Measurements from ENCODE around the gene TPRKB.
"Not testable (repeated sequence)": the region's sequence is repeated elsewhere in the genome, so short reads cannot be mapped to it uniquely, and the experiment has no call there.

The TPRKB gene

DNA sequence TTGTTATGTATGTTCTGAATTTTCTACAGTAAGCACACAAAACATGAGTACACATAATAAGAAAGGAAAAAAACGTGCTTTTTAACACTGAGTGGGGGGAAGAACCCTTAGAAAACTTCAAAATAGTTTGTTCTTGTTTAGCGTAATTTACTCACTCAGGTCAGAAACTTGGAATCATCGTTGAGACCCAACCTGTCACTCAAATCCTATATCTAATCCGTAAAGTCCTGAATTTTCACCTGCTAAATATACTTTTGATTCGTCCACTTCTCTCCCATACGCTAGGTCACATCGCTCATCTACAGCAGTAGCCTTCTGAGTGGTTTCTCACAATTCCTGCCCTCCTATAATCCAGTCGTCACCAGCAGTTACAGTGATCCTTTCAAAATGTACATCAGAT lies 767 bp downstream of the TPRKB start:
- no peak for DNase-seq

DNA sequence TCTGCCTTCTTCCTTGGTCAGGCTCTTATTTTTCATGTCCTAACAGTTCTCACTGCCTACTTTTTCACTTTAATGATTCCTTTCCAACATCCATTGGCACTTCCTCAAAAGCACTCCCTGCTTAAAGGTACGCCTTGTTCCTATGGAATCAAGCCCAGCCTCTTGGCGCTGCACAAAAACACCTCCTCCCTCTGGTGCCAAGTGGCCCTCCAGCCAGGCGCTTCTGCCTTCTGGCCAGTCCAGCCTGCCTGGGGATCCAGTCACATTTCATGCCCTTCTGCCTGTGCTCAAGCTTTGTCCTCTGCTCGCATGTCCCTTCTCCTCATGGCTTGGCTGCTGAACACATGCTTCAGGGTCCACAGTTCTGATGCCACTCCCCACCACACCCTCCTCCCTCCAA lies 6.3 kb downstream of the TPRKB start:
- no peak for DNase-seq

GRCh38 chr2:73728711-73729110 lies 8.4 kb downstream of the TPRKB start:
- no peak for DNase-seq

- no peak for DNase-seq
Observed at GRCh38 chr2:73728043-73728442, 9.1 kb downstream of the TPRKB start.

DNA sequence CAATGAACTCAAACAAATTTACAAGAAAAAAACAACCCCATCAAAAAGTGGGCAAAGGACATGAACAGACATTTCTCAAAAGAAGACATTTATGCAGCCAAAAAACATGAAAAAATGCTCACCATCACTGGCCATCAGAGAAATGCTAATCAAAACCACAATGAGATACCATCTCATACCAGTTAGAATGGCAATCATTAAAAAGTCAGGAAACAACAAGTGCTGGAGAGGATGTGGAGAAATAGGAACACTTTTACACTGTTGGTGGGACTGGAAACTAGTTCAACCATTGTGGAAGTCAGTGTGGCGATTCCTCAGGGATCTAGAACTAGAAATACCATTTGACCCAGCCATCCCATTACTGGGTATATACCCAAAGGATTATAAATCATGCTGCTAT lies 10.5 kb downstream of the TPRKB start:
- DNase-seq: not testable (repeated sequence)

- DNase-seq: no peak
Observed at GRCh38 chr2:73718851-73719621, 18.1 kb downstream of the TPRKB start.

- DNase-seq: no peak
Observed at GRCh38 chr2:73718421-73718820, 18.7 kb downstream of the TPRKB start.

GRCh38 chr2:73717695-73718094 lies 19.4 kb downstream of the TPRKB start:
- DNase-seq: not testable (repeated sequence)

DNA sequence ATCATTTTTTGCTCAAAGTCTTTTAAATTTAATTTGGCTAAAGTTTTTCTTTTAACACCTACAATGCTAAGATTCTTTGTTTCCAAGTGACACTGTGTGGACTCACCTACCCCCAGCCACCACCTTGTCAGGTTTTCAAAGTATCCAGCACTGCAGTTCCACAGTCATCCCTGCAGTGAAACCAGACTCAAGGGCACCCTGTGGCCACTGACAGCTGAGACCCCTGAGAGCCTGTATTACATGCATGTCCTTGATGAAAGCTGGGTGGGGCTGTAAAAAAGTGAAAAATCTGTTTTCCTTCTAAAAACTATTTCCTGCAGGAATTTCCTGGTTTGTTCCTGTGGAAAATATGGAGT lies 19.9 kb downstream of the TPRKB start:
- DNase-seq: no peak

- DNase-seq: no peak
Observed at GRCh38 chr2:73716543-73717250, 20.4 kb downstream of the TPRKB start.

DNA sequence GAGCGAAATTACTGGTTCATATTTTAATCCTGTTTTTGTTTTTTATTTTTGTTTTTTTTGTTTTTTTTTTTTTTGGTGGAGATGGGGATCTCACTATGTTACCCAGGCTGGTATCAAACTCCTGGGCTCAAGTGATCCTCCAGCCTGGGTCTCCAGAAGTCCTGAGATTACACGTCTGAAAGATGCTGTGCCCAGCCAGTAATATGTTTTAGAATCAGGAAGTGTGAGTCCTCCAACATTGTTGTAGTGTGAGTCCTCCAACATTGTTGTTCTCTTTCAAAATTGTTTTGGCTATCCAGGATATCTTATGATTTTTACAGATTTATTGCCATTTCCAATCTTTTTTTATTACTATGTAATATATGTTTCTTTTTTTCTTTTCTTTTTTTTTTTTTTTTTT lies 23.1 kb downstream of the TPRKB start:
- DNase-seq: no peak

- no peak for DNase-seq
Observed at GRCh38 chr2:73708527-73708926, 28.6 kb downstream of the TPRKB start.

GRCh38 chr2:73707636-73708035 lies 29.5 kb downstream of the TPRKB start:
- no peak for DNase-seq

DNA sequence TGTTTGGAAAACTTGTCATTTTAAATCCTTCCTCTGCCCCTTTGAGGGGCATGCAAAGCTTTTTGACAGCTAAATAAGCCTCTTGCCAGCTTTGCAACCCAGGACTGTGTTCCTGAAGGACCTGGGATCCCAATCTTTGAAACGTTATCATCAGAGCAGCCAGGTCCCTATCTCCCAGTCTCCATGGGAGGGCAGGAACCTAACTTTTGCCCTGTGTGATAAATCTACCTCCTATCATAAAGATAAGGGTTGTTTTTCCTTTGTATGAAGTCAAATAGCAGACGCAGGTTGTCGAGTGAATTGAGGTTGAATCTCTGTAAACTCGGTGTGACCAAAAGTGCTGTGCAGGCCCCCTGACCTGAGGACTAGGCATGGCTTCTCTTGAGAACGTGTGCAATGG lies 30.1 kb downstream of the TPRKB start:
- DNase-seq: no peak

GRCh38 chr2:73705091-73705490 lies 32.1 kb downstream of the TPRKB start:
- DNase-seq: no peak

DNA sequence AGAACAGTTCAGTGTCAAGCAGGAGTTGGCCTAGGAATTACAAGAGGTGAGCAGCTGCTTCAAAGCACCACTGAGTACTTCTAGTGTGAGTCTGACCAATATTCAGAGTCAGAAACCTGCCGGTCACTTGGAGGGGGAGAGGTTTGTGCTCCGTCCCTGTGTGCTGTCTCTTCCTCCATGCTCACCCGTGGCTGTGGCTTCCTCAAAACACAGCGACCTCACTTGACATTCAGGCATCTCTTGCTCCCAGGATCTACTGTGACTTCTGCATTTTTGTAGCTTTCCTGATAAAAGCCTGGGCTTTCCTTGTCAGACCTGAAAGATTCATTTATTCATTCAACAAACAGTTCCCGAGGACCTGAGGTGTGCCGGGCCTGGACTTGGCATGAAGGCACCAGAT lies 32.9 kb downstream of the TPRKB start:
- no peak for DNase-seq

- DNase-seq: no peak
Observed at GRCh38 chr2:73703675-73704074, 33.5 kb downstream of the TPRKB start.

- not testable (repeated sequence) for DNase-seq
Observed at GRCh38 chr2:73702852-73703493, 34.2 kb downstream of the TPRKB start.

DNA sequence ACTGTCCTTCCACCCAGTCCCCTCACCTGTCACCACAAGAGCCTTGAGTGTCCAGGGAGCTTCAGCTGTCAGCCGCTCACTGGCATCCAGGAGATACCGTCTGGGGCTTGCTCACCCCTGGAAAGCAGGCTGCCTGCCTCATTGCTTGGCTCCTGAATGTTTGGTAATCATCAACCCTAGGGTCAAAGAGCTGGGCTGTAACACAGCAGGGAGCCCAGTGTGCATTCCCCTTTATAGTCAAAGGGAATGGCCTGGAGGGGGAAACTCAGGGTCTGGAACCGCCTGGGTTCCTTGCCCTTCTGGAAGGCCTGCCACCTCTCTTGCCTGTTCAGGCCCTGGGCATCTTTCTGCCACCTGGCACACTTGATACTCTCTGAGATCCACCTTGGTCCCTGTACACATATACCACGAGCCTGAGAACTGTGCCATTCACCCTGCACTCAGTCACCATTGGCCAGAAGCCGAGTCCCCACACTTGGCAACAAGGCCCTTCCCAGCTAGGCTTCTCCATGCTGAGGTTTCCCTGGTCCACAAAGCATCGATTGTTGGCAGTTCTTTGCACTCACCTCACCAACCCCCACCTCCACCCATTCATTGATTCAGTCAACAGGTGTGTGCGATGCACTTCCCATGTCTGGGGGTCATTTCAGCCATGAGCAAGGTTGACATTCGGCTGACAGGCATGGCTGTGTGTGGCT lies 35.0 kb downstream of the TPRKB start:
- no peak for DNase-seq

DNA sequence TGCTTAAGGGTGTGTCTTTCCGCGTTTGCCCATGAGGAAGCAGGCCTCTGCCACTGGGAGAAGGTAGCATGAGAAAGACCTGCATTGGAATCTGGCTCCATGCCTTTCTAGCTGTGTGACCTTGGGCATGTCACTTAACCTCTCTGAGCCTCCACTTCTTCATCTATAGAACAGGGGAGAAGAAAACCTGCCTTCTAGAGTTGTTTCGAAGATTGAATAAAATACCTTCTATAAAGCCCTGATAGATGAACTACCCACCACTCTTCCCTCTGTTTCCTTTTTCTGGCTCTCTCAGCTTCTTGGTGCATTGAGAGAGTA lies 35.7 kb downstream of the TPRKB start:
- DNase-seq: not testable (repeated sequence)

DNA sequence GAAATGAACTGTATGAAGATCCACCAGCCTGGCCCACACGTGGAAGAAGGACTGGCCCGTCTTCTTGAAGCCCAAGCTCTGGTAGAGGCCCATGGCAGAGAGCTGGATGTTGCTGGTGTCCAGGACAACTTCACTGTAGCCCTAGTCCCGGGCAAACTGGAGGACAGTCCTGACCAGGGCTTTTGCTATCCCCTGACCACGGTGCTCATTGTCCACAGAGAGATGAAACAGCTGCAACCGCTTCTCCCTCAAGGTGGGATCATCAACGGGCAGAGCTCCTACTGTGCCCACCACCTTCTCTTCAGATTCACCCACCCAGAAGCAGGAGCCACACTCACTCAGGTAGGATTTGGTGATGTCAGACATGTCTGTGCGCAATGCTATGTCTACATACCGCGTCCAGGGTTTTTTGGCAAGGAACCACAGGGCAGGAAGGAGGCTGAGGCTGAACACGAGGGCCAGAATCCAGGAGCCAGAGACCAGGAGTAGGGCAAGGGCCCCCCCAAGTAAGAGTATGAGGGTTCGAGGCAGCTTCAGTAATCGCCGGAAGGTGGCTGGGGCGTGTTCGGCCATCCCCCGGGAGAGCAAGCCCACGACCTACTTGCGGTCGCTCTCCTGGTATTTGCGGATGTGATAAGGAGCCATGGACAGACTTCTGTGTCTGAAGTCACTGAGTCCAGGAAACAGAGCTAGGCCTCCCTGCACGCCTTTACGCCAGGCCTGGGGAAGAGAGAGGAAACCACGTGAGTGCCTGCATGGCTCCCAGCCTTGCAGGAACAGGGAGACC lies 36.3 kb downstream of the TPRKB start:
- DNase-seq: no peak

- DNase-seq: no peak
Observed at GRCh38 chr2:73700131-73700611, 37.0 kb downstream of the TPRKB start.

DNA sequence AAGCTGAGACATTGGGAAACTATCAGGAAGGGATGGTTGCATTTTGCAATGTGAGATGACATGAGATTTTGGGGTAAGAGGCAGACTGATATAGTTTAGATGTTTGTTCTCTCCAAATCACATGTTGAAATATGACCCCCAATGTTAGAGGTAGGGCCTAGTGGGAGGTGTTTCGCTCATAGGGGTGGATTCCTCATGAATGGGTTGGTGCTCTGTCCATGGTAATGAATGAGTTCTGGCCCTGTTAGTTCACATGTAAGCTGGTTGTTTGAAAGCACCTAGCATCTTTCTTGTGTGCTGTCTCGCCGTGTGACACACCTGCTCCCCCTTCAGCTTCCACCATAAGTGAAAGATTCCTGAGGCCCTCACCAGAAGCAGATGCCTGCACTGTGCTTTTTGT lies 37.7 kb downstream of the TPRKB start:
- DNase-seq: no peak

Data from stimulated activated CD4-positive, alpha-beta T cell treated with anti-CD3 and anti-CD28 coated beads, Interleukin-15, amount 100 ng/mL, for 24 hours (primary cell).